ENCODE results near the gene PPP1R7.

Gene PPP1R7

GRCh38 chr2:241139531-241140444 is 10.5 kb upstream of the PPP1R7 start:
- DNase-seq (ENCODE audit: low read depth in 3 of 3) = no peak

GRCh38 chr2:241140445-241140840 is 9.8 kb upstream of the PPP1R7 start:
- DNase-seq (ENCODE audit: low read depth in 3 of 3) = no peak

GRCh38 chr2:241141214-241141770 is 9.0 kb upstream of the PPP1R7 start:
- DNase-seq (ENCODE audit: low read depth in 3 of 3) = no peak

- DNase-seq (ENCODE audit: low read depth in 3 of 3) = no peak
These were observed 8.2 kb upstream of the PPP1R7 start for GRCh38 chr2:241142063-241142462.

GRCh38 chr2:241142593-241142992 is 7.7 kb upstream of the PPP1R7 start:
- no peak for DNase-seq (ENCODE audit: low read depth in 3 of 3)

- no peak for DNase-seq (ENCODE audit: low read depth in 3 of 3)
These were observed 4.0 kb upstream of the PPP1R7 start for GRCh38 chr2:241146286-241146685.

- DNase-seq (ENCODE audit: low read depth in 3 of 3) = no peak
These were observed 2.9 kb upstream of the PPP1R7 start for GRCh38 chr2:241147336-241147735.

GRCh38 chr2:241148239-241148638 is 2.0 kb upstream of the PPP1R7 start:
- DNase-seq (ENCODE audit: low read depth in 3 of 3) = no peak

- peak; percentile 74 to 86 (median 81) for DNase-seq (ENCODE audit: low read depth in 3 of 3)
These were observed 1.2 kb upstream of the PPP1R7 start, which contains the start of gene PASK for GRCh38 chr2:241148891-241149674. Gene PASK (minus strand): TSS chr2:241149472. CDS start chr2:241143032, 6,440 bp downstream.

- no peak for DNase-seq (ENCODE audit: low read depth in 3 of 3)
These were observed 667 bp upstream of the PPP1R7 start for GRCh38 chr2:241149675-241149924.

GRCh38 chr2:241150660-241151530 is 628 bp downstream of the PPP1R7 start:
- DNase-seq (ENCODE audit: low read depth in 3 of 3) = no peak

- no peak for DNase-seq (ENCODE audit: low read depth in 3 of 3)
These were observed 1.8 kb downstream of the PPP1R7 start for GRCh38 chr2:241151934-241152660.

- no peak for DNase-seq (ENCODE audit: low read depth in 3 of 3)
These were observed 3.3 kb downstream of the PPP1R7 start for GRCh38 chr2:241153616-241154015.

GRCh38 chr2:241154915-241155314 is 4.6 kb downstream of the PPP1R7 start:
- DNase-seq (ENCODE audit: low read depth in 3 of 3) = no peak

- no peak for DNase-seq (ENCODE audit: low read depth in 3 of 3)
These were observed 5.7 kb downstream of the PPP1R7 start for GRCh38 chr2:241155936-241156335.

GRCh38 chr2:241156971-241157441 is 6.7 kb downstream of the PPP1R7 start:
- DNase-seq (ENCODE audit: low read depth in 3 of 3) = no peak

GRCh38 chr2:241157841-241158545 is 7.7 kb downstream of the PPP1R7 start:
- DNase-seq (ENCODE audit: low read depth in 3 of 3) = no peak

GRCh38 chr2:241158546-241158900 is 8.3 kb downstream of the PPP1R7 start:
- no peak for DNase-seq (ENCODE audit: low read depth in 3 of 3)

GRCh38 chr2:241159116-241159515 is 8.8 kb downstream of the PPP1R7 start:
- no peak for DNase-seq (ENCODE audit: low read depth in 3 of 3)

GRCh38 chr2:241160318-241160717 is 10.1 kb downstream of the PPP1R7 start:
- no peak for DNase-seq (ENCODE audit: low read depth in 3 of 3)
